ENCODE measurements around the gene CFAP97D2. TPM values are rescaled to one million over a fixed set of nuclear protein-coding genes. Genes with fewer than 3 reads are reported as not detected.

CFAP97D2 gene
- total RNA-seq, 1 experiment from 2014 or later, result not detected

- Mint-ChIP-seq H3K27me3 (ENCODE audit: low read depth) (peaks cover 8% of the 10 kb centered on the region; the same call in 1 of the 2 replicates), H3K4me1 (peaks cover 13% of the 10 kb centered on the region), H3K4me3 (no peak overlapping the region), H3K9me3 (peaks cover 21% of the 10 kb centered on the region), H3K36me3 (peaks cover 17% of the 10 kb centered on the region), H3K27ac (no peak overlapping the region)
- DNase-seq (ENCODE audit: low spot score) (no peak), ATAC-seq (no peak)
- CTCF ChIA-PET, result no interaction called here
- TF ChIP-seq, protein P1, sequence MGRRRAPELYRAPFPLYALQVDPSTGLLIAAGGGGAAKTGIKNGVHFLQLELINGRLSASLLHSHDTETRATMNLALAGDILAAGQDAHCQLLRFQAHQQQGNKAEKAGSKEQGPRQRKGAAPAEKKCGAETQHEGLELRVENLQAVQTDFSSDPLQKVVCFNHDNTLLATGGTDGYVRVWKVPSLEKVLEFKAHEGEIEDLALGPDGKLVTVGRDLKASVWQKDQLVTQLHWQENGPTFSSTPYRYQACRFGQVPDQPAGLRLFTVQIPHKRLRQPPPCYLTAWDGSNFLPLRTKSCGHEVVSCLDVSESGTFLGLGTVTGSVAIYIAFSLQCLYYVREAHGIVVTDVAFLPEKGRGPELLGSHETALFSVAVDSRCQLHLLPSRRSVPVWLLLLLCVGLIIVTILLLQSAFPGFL (CRISPR knock-in tag; IDR thresholded peaks at IDR 0.05; ENCODE audit: borderline replicate concordance), result no peak
- TF ChIP-seq ZNF219 (CRISPR knock-in tag; IDR thresholded peaks at IDR 0.05; ENCODE audit: borderline replicate concordance) (no peak), CTCF (IDR thresholded peaks at IDR 0.05) (no peak), ZNF232 (CRISPR knock-in tag; IDR thresholded peaks at IDR 0.05) (no peak), ZBTB21 (CRISPR knock-in tag; IDR thresholded peaks at IDR 0.05; ENCODE audit: borderline replicate concordance) (no peak), TCF7 (CRISPR knock-in tag; IDR thresholded peaks at IDR 0.05; ENCODE audit: low read depth) (no peak), FOXJ3 (CRISPR knock-in tag; IDR thresholded peaks at IDR 0.05; ENCODE audit: borderline replicate concordance) (no peak), SMAD3 (CRISPR knock-in tag; IDR thresholded peaks at IDR 0.05; ENCODE audit: borderline replicate concordance) (no peak), PRRX2 (CRISPR knock-in tag; IDR thresholded peaks at IDR 0.05) (no peak), JUN (CRISPR knock-in tag; IDR thresholded peaks at IDR 0.05) (no peak), HMGXB4 (CRISPR knock-in tag; IDR thresholded peaks at IDR 0.05) (no peak), TP53 (CRISPR knock-in tag; IDR thresholded peaks at IDR 0.05) (no peak), ZNF317 (CRISPR knock-in tag; IDR thresholded peaks at IDR 0.05; ENCODE audit: borderline replicate concordance, low read depth) (no peak), ATF2 (CRISPR knock-in tag; IDR thresholded peaks at IDR 0.05; ENCODE audit: borderline replicate concordance, low read depth) (no peak), FOXP4 (CRISPR knock-in tag; IDR thresholded peaks at IDR 0.05) (no peak)
- TF ChIP-seq, protein P2, sequence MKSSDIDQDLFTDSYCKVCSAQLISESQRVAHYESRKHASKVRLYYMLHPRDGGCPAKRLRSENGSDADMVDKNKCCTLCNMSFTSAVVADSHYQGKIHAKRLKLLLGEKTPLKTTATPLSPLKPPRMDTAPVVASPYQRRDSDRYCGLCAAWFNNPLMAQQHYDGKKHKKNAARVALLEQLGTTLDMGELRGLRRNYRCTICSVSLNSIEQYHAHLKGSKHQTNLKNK (CRISPR knock-in tag; IDR thresholded peaks at IDR 0.05), result no peak
- TF ChIP-seq, protein P3, sequence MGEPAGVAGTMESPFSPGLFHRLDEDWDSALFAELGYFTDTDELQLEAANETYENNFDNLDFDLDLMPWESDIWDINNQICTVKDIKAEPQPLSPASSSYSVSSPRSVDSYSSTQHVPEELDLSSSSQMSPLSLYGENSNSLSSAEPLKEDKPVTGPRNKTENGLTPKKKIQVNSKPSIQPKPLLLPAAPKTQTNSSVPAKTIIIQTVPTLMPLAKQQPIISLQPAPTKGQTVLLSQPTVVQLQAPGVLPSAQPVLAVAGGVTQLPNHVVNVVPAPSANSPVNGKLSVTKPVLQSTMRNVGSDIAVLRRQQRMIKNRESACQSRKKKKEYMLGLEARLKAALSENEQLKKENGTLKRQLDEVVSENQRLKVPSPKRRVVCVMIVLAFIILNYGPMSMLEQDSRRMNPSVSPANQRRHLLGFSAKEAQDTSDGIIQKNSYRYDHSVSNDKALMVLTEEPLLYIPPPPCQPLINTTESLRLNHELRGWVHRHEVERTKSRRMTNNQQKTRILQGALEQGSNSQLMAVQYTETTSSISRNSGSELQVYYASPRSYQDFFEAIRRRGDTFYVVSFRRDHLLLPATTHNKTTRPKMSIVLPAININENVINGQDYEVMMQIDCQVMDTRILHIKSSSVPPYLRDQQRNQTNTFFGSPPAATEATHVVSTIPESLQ (CRISPR knock-in tag; IDR thresholded peaks at IDR 0.05), result no peak
- TF ChIP-seq, protein P4, sequence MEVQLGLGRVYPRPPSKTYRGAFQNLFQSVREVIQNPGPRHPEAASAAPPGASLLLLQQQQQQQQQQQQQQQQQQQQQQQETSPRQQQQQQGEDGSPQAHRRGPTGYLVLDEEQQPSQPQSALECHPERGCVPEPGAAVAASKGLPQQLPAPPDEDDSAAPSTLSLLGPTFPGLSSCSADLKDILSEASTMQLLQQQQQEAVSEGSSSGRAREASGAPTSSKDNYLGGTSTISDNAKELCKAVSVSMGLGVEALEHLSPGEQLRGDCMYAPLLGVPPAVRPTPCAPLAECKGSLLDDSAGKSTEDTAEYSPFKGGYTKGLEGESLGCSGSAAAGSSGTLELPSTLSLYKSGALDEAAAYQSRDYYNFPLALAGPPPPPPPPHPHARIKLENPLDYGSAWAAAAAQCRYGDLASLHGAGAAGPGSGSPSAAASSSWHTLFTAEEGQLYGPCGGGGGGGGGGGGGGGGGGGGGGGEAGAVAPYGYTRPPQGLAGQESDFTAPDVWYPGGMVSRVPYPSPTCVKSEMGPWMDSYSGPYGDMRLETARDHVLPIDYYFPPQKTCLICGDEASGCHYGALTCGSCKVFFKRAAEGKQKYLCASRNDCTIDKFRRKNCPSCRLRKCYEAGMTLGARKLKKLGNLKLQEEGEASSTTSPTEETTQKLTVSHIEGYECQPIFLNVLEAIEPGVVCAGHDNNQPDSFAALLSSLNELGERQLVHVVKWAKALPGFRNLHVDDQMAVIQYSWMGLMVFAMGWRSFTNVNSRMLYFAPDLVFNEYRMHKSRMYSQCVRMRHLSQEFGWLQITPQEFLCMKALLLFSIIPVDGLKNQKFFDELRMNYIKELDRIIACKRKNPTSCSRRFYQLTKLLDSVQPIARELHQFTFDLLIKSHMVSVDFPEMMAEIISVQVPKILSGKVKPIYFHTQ (CRISPR knock-in tag; IDR thresholded peaks at IDR 0.05), result no peak
- POLR2A ChIA-PET, result no interaction called here
These were observed 24.5 kb downstream of the CFAP97D2 start for GRCh38 chr13:114203536-114203935.

All from WTC11 (cell line).